ENCODE data around the gene MYO3A.

MYO3A gene, protein sequence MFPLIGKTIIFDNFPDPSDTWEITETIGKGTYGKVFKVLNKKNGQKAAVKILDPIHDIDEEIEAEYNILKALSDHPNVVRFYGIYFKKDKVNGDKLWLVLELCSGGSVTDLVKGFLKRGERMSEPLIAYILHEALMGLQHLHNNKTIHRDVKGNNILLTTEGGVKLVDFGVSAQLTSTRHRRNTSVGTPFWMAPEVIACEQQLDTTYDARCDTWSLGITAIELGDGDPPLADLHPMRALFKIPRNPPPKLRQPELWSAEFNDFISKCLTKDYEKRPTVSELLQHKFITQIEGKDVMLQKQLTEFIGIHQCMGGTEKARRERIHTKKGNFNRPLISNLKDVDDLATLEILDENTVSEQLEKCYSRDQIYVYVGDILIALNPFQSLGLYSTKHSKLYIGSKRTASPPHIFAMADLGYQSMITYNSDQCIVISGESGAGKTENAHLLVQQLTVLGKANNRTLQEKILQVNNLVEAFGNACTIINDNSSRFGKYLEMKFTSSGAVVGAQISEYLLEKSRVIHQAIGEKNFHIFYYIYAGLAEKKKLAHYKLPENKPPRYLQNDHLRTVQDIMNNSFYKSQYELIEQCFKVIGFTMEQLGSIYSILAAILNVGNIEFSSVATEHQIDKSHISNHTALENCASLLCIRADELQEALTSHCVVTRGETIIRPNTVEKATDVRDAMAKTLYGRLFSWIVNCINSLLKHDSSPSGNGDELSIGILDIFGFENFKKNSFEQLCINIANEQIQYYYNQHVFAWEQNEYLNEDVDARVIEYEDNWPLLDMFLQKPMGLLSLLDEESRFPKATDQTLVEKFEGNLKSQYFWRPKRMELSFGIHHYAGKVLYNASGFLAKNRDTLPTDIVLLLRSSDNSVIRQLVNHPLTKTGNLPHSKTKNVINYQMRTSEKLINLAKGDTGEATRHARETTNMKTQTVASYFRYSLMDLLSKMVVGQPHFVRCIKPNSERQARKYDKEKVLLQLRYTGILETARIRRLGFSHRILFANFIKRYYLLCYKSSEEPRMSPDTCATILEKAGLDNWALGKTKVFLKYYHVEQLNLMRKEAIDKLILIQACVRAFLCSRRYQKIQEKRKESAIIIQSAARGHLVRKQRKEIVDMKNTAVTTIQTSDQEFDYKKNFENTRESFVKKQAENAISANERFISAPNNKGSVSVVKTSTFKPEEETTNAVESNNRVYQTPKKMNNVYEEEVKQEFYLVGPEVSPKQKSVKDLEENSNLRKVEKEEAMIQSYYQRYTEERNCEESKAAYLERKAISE (N-terminal part only)

GRCh38 chr10:25933653-25934608 lies at the start of gene MYO3A:
Gene MYO3A, plus strand, starts transcription at chr10:25934229. Its CDS starts 17,882 bp downstream, at chr10:25952111.
- no peak within 1 kb of the TSS for H3K27ac ChIP-seq
- DNase-seq (ENCODE audit: low read depth, low spot score): no peak

DNA sequence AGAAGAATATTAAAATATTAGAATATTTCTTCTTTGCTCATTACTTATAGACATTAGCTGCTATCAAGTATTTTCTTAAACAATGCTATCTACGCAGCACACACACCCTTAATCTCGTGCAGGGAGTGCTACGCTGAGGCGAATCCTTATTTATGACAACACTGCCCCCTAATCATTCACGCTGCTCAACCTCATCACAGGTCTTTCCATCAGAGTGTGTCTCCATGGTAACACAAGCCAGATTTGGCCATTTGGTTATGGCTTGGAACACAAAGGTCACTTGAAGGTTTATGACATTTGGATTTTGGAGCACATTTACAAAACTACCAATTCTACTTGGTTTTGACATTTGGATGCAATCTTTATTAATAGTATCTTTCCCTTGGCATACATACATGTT lies 45.4 kb upstream of the MYO3A start:
- H3K27ac ChIP-seq: no peak overlapping the region
- no peak for DNase-seq (ENCODE audit: low read depth, low spot score)

DNA sequence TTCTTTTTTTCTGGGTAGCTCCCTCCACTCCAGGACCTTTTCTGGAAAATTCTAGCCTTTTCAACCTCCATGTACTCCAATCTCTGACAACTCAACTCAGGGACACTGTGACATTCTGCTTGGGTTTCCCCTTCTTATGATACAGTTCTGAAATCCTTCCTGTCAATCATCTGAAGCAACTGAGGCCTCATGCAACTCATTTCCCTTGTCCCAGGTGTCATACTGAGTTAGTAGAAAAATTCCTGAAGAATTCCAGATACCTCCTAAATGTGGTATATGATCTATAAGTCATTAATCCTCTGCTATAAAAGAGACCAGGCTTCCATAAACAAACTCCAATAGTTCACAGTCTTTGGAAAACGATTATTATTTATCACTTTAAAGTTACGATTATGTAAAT lies 43.0 kb upstream of the MYO3A start:
- no peak for DNase-seq (ENCODE audit: low read depth, low spot score)

DNA sequence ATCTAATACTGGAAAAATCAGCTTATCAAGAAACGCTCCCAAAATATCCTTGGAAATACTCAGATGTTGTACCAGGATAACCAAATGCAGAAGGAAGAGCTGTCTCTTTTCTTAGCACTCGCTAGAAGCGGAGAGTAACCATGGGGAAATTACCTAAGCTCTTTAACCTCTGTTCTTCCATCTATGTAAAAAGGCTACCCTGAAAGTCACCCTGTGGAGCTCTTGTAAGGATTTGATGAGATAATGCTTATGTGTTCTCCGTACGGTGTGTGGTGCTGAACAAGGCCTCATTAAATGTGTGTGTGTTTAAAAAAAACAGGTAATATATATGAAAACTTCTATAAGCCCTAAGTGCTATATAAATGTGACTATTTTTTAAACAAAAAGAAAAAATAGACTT lies 38.2 kb upstream of the MYO3A start:
- DNase-seq (ENCODE audit: low read depth, low spot score): no peak

More for the DNA sequence above, 43.0 kb upstream of the MYO3A start:
- H3K27ac ChIP-seq: no peak overlapping the region

GRCh38 chr10:25896421-25896820 lies 37.6 kb upstream of the MYO3A start:
- no peak overlapping the region for H3K27ac ChIP-seq
- no peak for DNase-seq (ENCODE audit: low read depth, low spot score)

More for the DNA sequence above, 38.2 kb upstream of the MYO3A start:
- H3K27ac ChIP-seq: no peak overlapping the region

GRCh38 chr10:25899304-25899703 lies 34.7 kb upstream of the MYO3A start:
- DNase-seq (ENCODE audit: low read depth, low spot score): no peak
- H3K27ac ChIP-seq: no peak overlapping the region

DNA sequence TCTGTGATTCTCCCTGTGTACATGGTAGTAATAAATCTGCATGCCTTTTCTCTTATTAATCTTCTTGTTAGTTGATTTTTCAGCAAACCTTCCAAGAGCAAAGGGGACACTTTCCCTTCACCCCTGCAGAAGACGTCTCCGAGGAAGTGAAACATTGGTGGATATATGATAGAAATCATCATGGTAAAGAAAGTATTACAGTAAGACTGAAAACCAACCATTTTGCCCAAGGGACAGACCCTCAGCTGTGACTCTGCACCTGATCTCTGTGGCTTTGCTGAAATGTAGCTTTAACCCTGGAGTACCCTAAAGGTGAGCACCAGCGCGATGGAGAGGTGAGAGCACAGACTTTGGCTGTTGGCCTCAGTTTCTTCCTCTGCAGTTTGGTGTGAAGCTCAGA lies 32.8 kb upstream of the MYO3A start:
- H3K27ac ChIP-seq: no peak overlapping the region

DNA sequence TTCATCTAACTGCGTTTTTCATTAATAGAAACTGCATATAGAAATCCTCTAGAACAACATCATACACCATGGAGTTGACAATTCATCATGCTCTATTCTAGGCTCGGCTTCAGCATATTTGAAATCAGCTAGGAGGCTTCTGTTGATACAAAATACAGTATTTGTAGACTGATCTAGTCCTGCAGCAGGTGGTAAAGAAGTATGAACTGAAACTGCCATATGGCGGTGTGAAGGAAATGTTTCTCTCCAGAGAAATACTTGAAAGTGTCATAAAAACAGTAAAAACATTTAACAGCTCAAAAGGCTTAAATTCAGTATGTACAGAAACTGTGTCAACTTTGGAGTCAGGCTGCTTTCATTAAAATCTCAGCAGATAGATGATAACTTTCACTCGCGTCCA lies 32.0 kb upstream of the MYO3A start:
- DNase-seq (ENCODE audit: low read depth, low spot score): no peak

More for the DNA sequence above, 32.8 kb upstream of the MYO3A start:
- no peak for DNase-seq (ENCODE audit: low read depth, low spot score)

DNA sequence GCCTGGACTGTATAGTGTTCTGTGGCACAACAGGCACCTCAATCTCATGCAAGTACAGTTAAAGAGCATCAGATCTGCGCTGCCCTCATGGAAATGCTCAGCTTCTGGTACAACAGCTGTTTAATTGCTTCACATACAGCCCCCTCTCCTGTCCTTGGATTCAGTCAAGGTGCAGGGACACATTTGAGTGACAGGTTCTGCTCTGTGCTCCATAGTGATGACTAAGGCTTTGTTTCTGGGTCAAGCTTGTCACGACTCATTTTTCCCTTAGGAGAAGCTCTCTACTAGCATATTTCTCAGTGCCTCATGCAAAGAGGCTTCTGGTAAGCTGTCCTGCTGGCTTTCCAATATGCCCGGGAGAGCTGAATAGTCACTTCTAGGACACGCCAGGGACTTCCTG lies 26.8 kb upstream of the MYO3A start:
- no peak for DNase-seq (ENCODE audit: low read depth, low spot score)

More for the DNA sequence above, 32.0 kb upstream of the MYO3A start:
- H3K27ac ChIP-seq: no peak overlapping the region

GRCh38 chr10:25912866-25913265 lies 21.2 kb upstream of the MYO3A start:
- no peak overlapping the region for H3K27ac ChIP-seq
- DNase-seq (ENCODE audit: low read depth, low spot score): no peak

More for the DNA sequence above, 26.8 kb upstream of the MYO3A start:
- no peak overlapping the region for H3K27ac ChIP-seq

- no peak overlapping the region for H3K27ac ChIP-seq
- DNase-seq (ENCODE audit: low read depth, low spot score): no peak
Observed at GRCh38 chr10:25914776-25915175, 19.3 kb upstream of the MYO3A start.

DNA sequence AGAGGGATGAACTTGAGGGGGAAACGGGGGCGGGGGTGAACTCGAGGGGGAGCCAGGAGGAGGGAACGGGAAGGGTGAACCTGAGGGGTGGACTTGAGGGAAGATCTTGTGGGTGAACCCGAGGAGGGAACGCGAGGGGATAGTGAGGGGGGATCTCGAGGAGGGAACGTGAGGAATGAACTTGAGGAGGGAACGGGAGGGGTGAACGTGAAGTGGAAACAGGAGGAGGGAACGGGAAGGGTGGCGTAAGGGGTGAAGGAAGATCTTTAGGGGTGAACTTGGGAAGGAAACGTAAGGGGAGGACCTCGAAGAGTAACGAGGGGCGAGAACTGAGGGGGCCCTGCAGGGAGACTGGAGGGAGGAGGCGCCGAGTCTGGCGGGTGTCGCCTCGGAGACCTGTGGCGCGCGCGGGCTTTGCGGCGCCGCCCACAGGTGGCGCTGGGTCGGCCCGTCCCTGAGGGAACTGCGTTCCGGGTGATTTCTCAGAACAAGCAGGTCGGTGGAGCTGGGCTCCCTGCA lies 651 bp downstream of the MYO3A start:
- no peak overlapping the region for H3K27ac ChIP-seq
- no peak for DNase-seq (ENCODE audit: low read depth, low spot score)

DNA sequence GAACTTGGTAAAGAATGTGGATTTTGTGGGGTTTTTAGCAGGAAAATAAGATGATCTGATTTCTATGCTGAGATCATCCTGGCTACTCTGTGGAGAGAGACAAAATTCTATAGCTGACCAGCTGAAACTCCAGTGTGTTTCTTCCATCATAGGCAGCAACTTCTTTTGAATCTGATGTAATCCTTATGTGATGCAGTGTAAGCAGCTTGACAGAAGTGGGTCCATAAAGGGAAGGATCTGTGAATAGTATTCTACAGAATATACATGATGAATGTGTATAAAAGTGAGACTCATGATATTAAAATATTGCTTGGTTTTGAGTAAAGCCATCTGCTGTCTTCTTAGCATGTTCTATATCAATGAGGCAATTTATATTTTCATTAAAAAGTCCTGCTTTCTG lies 4.4 kb downstream of the MYO3A start:
- no peak for DNase-seq (ENCODE audit: low read depth, low spot score)
- no peak overlapping the region for H3K27ac ChIP-seq

GRCh38 chr10:25944771-25945170 lies 10.7 kb downstream of the MYO3A start:
- no peak for DNase-seq (ENCODE audit: low read depth, low spot score)
- H3K27ac ChIP-seq: no peak overlapping the region

GRCh38 chr10:25952857-25953256 lies 18.8 kb downstream of the MYO3A start:
- DNase-seq (ENCODE audit: low read depth, low spot score): no peak

DNA sequence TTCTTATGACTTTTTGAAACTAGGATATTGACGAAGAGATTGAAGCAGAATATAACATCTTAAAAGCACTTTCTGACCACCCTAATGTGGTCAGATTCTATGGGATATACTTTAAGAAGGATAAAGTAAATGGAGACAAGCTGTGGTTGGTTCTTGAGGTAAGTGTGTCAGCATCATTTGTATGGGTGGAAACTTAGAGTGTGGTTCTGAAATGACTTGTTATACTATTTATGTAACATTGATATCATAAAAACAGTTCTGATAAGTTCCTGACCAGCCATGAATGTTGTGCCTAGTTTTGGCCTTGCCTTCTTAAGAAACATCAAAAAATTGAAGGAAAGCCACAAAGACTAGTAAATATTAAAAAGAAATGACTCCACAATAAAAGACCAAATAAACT lies 20.8 kb downstream of the MYO3A start:
- no peak for DNase-seq (ENCODE audit: low read depth, low spot score)
- H3K27ac ChIP-seq: no peak overlapping the region

More at GRCh38 chr10:25952857-25953256, 18.8 kb downstream of the MYO3A start:
- no peak overlapping the region for H3K27ac ChIP-seq

DNA sequence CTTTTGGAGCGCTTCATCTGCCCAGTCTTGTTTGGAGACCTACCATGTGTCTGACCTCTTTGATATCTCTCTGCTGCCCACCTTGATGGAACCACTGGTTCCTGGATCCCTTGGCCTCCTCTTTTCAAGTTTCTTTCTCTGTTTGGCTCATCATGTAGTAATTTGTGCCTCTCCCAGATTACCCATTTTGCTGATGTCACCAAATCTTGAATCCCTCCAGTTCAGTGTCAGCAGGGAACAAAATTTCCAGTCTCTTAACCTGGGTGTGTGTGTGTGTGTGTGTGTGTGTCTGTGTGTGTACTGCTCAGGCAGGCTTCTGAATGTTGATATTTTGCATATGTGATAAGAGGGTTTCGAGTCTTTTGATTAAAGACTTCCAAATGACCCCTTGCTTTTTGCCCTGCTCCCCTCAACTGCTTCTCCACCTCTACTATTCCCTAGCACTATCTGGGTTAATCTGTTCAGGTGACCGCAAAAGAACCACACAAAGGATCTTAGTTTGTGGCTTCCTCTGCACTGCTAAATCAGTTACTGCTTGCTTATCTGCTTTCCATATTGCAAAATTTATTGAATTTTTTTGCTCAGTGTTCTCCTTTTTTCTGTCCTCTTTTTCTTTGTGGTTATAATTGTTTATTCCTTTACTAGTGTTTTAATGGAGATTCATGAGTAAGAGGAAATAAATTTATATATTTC lies 25.7 kb downstream of the MYO3A start:
- no peak overlapping the region for H3K27ac ChIP-seq
- DNase-seq (ENCODE audit: low read depth, low spot score): no peak

DNA sequence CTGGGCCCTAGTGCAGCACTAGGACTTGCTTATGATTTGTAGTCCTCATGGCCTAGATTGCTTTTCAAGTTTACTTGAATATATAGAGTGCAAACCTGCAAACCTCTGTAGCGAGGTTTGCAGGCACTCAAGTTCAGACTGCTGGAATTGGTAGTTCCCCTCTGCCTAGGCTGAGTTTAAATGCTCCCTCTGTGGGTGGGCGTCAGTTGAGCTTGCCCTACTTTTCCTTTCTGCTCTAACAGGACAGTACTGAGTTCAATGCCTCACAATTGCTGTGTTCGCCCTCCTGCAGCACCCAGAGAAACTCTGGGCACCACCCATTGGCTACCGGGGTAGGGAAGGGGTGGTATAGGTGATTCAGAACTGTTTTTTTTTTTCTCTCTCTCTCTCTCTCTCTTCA lies 31.6 kb downstream of the MYO3A start:
- no peak overlapping the region for H3K27ac ChIP-seq
- no peak for DNase-seq (ENCODE audit: low read depth, low spot score)

Data from epithelial cell of prostate (primary cell).